HG03025 (cell line): ENCODE results near the gene SART1.

ENCODE experiments used
- ATAC-seq: cut with Tn5 transposase; IDR thresholded peaks from one replicate; pipeline ENCODE4 v1.9.1; 2021; ENCODE audit warnings: mild to moderate bottlenecking, moderate library complexity; ENCODE audit not compliant: unreplicated experiment, low FRiP score

Gene SART1

GRCh38 chr11:65961267-65962140 lies at the start of gene SART1:
SART1 (plus strand) TSS chr11:65961734; CDS start chr11:65961781, 47 bp downstream.
- ATAC-seq: peak; percentile 85

- ATAC-seq: no peak
Observed at GRCh38 chr11:65912845-65913244, 48.7 kb upstream of the SART1 start.

- no peak for ATAC-seq
Observed at GRCh38 chr11:65915101-65915820, 46.3 kb upstream of the SART1 start.

- ATAC-seq: no peak
Observed at GRCh38 chr11:65915821-65916251, 45.7 kb upstream of the SART1 start.

GRCh38 chr11:65916391-65916790 lies 45.1 kb upstream of the SART1 start:
- ATAC-seq: no peak

GRCh38 chr11:65917077-65917433 lies 44.5 kb upstream of the SART1 start:
- ATAC-seq: no peak

- ATAC-seq: no peak
Observed at GRCh38 chr11:65917434-65918210, 43.9 kb upstream of the SART1 start.

GRCh38 chr11:65918211-65919140 lies 43.1 kb upstream of the SART1 start, which contains the start of gene C11orf68:
C11orf68 (minus strand) TSS chr11:65919062; CDS start chr11:65919031, 31 bp downstream.
- peak; percentile 39 for ATAC-seq

- peak; percentile 73 for ATAC-seq
Observed at GRCh38 chr11:65919141-65919572, 42.4 kb upstream of the SART1 start, which contains the start of gene DRAP1. DRAP1 (plus strand) TSS chr11:65919426; CDS start chr11:65919502, 76 bp downstream.

GRCh38 chr11:65919573-65920371 lies 41.8 kb upstream of the SART1 start:
- ATAC-seq: peak; percentile 38

- no peak for ATAC-seq
Observed at GRCh38 chr11:65920372-65920802, 41.1 kb upstream of the SART1 start.

GRCh38 chr11:65921033-65921555 lies 40.4 kb upstream of the SART1 start:
- ATAC-seq: no peak

GRCh38 chr11:65921876-65922275 lies 39.7 kb upstream of the SART1 start:
- ATAC-seq: no peak

GRCh38 chr11:65922565-65922964 lies 39.0 kb upstream of the SART1 start:
- no peak for ATAC-seq

- no peak for ATAC-seq
Observed at GRCh38 chr11:65925397-65925796, 36.1 kb upstream of the SART1 start.

GRCh38 chr11:65927904-65928397 lies 33.6 kb upstream of the SART1 start:
- no peak for ATAC-seq

- ATAC-seq: no peak
Observed at GRCh38 chr11:65928667-65929066, 32.9 kb upstream of the SART1 start.
